CD4-positive, alpha-beta T cell (primary cell): ENCODE results near the gene ACOT8. TPM values are rescaled to one million over a fixed set of nuclear protein-coding genes. Genes with fewer than 3 reads are reported as not detected.

Experiments used
- ATAC-seq: fragments of 200-7000 bp; cut with Tn5 transposase; one replicate; pipeline ENCODE4 v1.10.0; 2022; ENCODE audit warnings: mild to moderate bottlenecking; ENCODE audit not compliant: poor library complexity
- CTCF ChIA-PET: fragments of 350-600 bp; sonication (Branson Sonifier 250); formaldehyde crosslinking; loops from one replicate; lab custom pipeline; 2021; ENCODE audit warnings: antibody characterized with exemption, inconsistent platforms; lab: Charles Lee
- POLR2A ChIA-PET: fragments of 350-600 bp; sonication (Branson Sonifier 250); formaldehyde crosslinking; loops from one replicate; lab custom pipeline; 2021; ENCODE audit warnings: antibody characterized with exemption, inconsistent platforms; lab: Charles Lee
- DNase-seq, 14 experiments: peaks; one replicate each; pipeline ENCODE4 v3.0.0-alpha.2; 2013 to 2020; ENCODE audit warnings: mixed read lengths in 2 of 14
- H3K27ac ChIP-seq, 2 donors: one replicate each; pipeline versions ENCODE4 v1.5.1 to v1.7.0; 2013; ENCODE audit warnings: low read length in 2 of 2, low read depth in 1 of 2, mild to moderate bottlenecking in 1 of 2
- H3K27me3 ChIP-seq, 2 experiments: 1 replicate in 1 of 2; 2 replicates in 1 of 2; pipeline versions ENCODE4 v1.6.1 to v1.7.0; 2013; ENCODE audit warnings: low read length in 2 of 2, control low read depth in 1 of 2, mild to moderate bottlenecking in 1 of 2, moderate library complexity in 1 of 2; ENCODE audit not compliant: insufficient read depth in 2 of 2, control insufficient read depth in 1 of 2
- H3K36me3 ChIP-seq: one replicate; pipeline ENCODE4 v1.6.1; 2013; ENCODE audit warnings: low read length, control low read depth; ENCODE audit not compliant: insufficient read depth
- H3K4me1 ChIP-seq: one replicate; pipeline ENCODE4 v1.6.1; 2013; ENCODE audit warnings: low read length, control low read depth; ENCODE audit not compliant: insufficient read depth
- H3K4me3 ChIP-seq: one replicate; pipeline ENCODE4 v1.5.1; 2013; ENCODE audit warnings: mild to moderate bottlenecking, low read length, moderate library complexity
- H3K9me3 ChIP-seq, 2 experiments: 1 replicate in 1 of 2; 2 replicates in 1 of 2; pipeline versions ENCODE4 v1.6.1 to v1.7.0; 2013; ENCODE audit warnings: low read length in 2 of 2, mild to moderate bottlenecking in 2 of 2, control low read depth in 1 of 2, moderate library complexity in 1 of 2; ENCODE audit not compliant: control insufficient read depth in 1 of 2, insufficient read depth in 1 of 2
- H3K27ac Mint-ChIP-seq: one replicate; pipeline ENCODE4 v1.8.0; 2020; ENCODE audit warnings: mixed read lengths
- H3K27me3 Mint-ChIP-seq: one replicate; pipeline ENCODE4 v1.8.0; 2021; ENCODE audit warnings: mixed read lengths
- H3K36me3 Mint-ChIP-seq: one replicate; pipeline ENCODE4 v1.8.0; 2021; ENCODE audit warnings: low read depth, mixed read lengths
- H3K4me1 Mint-ChIP-seq: one replicate; pipeline ENCODE4 v1.8.0; 2021; ENCODE audit warnings: low read depth, mixed read lengths
- H3K4me3 Mint-ChIP-seq: one replicate; pipeline ENCODE4 v1.8.0; 2020; ENCODE audit warnings: mild to moderate bottlenecking, mixed read lengths
- H3K9me3 Mint-ChIP-seq: one replicate; pipeline ENCODE4 v1.8.0; 2020; ENCODE audit warnings: mixed read lengths
- CTCF ChIP-seq: fragments of 200-600 bp; IDR thresholded peaks from one replicate; pipeline ENCODE4 v1.8.0; 2022; ENCODE audit warnings: antibody characterized with exemption, mild to moderate bottlenecking
- intact Hi-C, 2 experiments: fragments of 100-400 bp; cut with DNase I in 1 of 2; cut with micrococcal nuclease in 1 of 2; formaldehyde crosslinking; loops; one replicate each; pipeline versions ENCODE4 v1.15.1 to v1.9.0; 2023 to 2025; cut with DNase I, micrococcal nuclease
- total RNA-seq, 174 experiments: library from RNA in 2 of 174; stranded (reverse) in 2 of 174; gene quantifications; one replicate each; pipeline ENCODE4 v1.2.3 and lab custom pipeline; 2021 to 2026

The ACOT8 gene
- total RNA-seq, 2 experiments from 2014 or later, result 19.1 to 19.9 TPM

DNA sequence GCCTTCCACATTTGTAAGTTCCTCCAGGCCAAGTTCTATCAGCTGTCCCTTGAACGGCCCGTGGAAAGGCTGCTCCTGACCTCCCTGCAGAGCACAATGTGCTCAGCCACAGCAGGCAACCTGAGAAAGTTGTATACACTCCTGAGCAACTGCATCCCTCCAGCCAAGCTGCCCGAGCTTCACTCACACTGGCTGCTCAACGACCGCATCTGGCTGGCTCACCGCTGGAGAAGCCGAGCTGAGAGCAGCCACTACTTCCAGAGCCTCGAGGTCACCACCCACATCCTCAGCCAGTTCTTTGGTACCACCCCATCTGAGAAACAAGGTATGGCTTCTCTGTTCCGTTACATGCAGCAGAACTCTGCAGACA is 25.9 kb upstream of the ACOT8 start:
- Histone ChIP-seq H3K4me3 (no peak overlapping the region), H3K9me3 (no peaks in the 10 kb centered on the region), H3K27ac (no peak overlapping the region), H3K36me3 (peaks cover 25% of the 10 kb centered on the region), H3K4me1 (peaks cover 52% of the 10 kb centered on the region), H3K27me3 (no peaks in the 10 kb centered on the region)
- H3K4me3 Mint-ChIP-seq, result peak overlapping the region; percentile 54
- no peak for TF ChIP-seq CTCF
- no peaks in the 10 kb centered on the region for H3K9me3 Mint-ChIP-seq
- ATAC-seq, result no peak
- ChIA-PET POLR2A (interaction anchor here (5.6 kb wide), 1 partner anchor 52 kb away, joined by 57 read pairs; the partner anchor contains the start of gene PCIF1), CTCF (no interaction called here)
- no peak for DNase-seq
- no peaks in the 10 kb centered on the region for H3K27me3 Mint-ChIP-seq
- peaks cover 42% of the 10 kb centered on the region for H3K36me3 Mint-ChIP-seq
- peak overlapping the region; percentile 86 for H3K27ac Mint-ChIP-seq
- intact Hi-C loops, result no loop called here
- peaks cover 49% of the 10 kb centered on the region for H3K4me1 Mint-ChIP-seq

GRCh38 chr20:45882469-45883099 is 25.4 kb upstream of the ACOT8 start:
- ChIA-PET POLR2A (interaction anchor here (2.8 to 5.6 kb wide), 3 partner anchors 9 to 88 kb away, joined by 23 to 78 read pairs (median 57); partner anchors contain the start of genes CTSA, NEURL2, PCIF1 and ZNF335), CTCF (no interaction called here)
- Mint-ChIP-seq H3K4me3 (peak overlapping the region; percentile 73), H3K27me3 (no peaks in the 10 kb centered on the region), H3K4me1 (peaks cover 49% of the 10 kb centered on the region), H3K9me3 (no peaks in the 10 kb centered on the region), H3K36me3 (peaks cover 41% of the 10 kb centered on the region), H3K27ac (peak overlapping the region; percentile 86)
- intact Hi-C loops, result no loop called here
- ATAC-seq (no peak), DNase-seq (no peak)
- Histone ChIP-seq H3K9me3 (no peaks in the 10 kb centered on the region), H3K4me1 (peaks cover 52% of the 10 kb centered on the region), H3K27ac (no peak overlapping the region), H3K27me3 (no peaks in the 10 kb centered on the region), H3K4me3 (no peak overlapping the region), H3K36me3 (peaks cover 30% of the 10 kb centered on the region)
- no peak for TF ChIP-seq CTCF

DNA sequence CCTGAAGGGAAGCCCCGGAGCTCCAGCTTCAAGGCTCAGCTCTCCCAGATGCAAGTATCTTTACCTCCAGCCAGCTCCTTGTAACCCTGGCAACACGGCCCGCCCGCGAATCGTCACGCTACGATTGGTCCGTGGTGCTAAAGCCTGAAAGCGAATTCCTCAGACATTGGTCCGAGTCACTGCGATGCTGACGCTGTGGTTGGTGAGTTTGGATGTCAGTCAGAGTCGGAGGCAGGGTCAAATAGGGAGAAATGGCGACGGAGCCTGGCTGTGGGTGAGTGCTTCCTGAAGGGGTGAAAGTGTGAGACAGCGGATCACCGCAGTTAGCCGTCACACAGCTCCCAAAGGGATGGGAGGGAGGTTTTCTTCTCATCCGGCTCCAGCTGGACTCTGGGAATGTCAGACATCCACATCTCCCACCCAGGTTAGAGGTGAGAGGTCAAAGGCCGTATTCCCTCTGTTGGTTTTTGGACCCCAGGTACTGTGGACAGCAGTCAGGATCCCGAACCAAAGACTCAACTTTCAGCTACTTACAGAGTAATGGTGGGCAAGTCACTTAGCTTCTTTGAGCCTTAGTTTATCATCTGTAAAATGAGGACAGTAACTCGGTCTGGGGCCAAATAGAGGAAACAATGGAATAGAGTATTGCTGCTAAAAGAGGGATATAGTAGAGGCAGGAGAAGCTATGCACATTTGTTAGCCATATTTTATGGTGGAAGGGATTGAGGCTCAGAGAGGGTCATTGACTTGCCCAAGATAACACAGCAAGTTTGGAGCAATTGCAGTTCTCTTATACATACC is 24.0 kb upstream of the ACOT8 start, which contains the start of gene ZSWIM1:
ZSWIM1 (plus strand) TSS at position 240 of the 801 bp plus-strand sequence. CDS start 1,366 bp downstream, outside the sequence.
- ATAC-seq, result peak; percentile 98
- Mint-ChIP-seq H3K27ac (peak within 1 kb of the TSS; percentile 86), H3K4me3 (peak within 1 kb of the TSS; percentile 87), H3K27me3 (no peaks in the 10 kb centered on the region), H3K9me3 (no peaks in the 10 kb centered on the region), H3K36me3 (peaks cover 45% of the 10 kb centered on the region), H3K4me1 (peaks cover 42% of the 10 kb centered on the region)
- Histone ChIP-seq H3K4me1 (peaks cover 51% of the 10 kb centered on the region), H3K27ac (peak within 1 kb of the TSS; percentile 79 to 82), H3K27me3 (no peaks in the 10 kb centered on the region), H3K9me3 (no peaks in the 10 kb centered on the region), H3K4me3 (peak within 1 kb of the TSS; percentile 78), H3K36me3 (peaks cover 33% of the 10 kb centered on the region)
- TF ChIP-seq CTCF, result no peak
- intact Hi-C loops, result loop anchor here (1.0 to 2.0 kb wide), 3 partner anchors 9 to 54 kb away; partner anchors contain the start of genes ACOT8 (in 2 of the 2), ZSWIM3 (in 2 of the 2) and PCIF1 (in 1 of the 2)
- ChIA-PET CTCF (interaction anchor here (1.3 to 1.6 kb wide), 2 partner anchors 9 to 82 kb away, joined by 4 to 7 read pairs; no protein-coding TSS in a partner anchor), POLR2A (interaction anchor here (0.6 to 5.6 kb wide), 14 partner anchors 10 to 914 kb away, joined by 3 to 78 read pairs (median 4); partner anchors contain the start of genes ACOT8, CTSA, ELMO2 and NEURL2)
- DNase-seq, result peak; percentile 96 to 100 (median 99)
